BLaER1 (cell line): ENCODE data around the gene SMPD4.
"Not testable (repeated sequence)": the region's sequence is repeated elsewhere in the genome, so short reads cannot be mapped to it uniquely, and the experiment has no call there.

Experiments
- H3K27ac ChIP-seq: shearing (Covaris generic); formaldehyde crosslinking; 2 replicates; pipeline ENCODE4 v1.8.1; 2022
- H3K27me3 ChIP-seq: shearing (Covaris generic); formaldehyde crosslinking; 2 replicates; pipeline ENCODE4 v1.8.1; 2022
- H3K36me3 ChIP-seq: shearing (Covaris generic); formaldehyde crosslinking; 2 replicates; pipeline ENCODE4 v1.8.1; 2022
- H3K4me1 ChIP-seq: shearing (Covaris generic); formaldehyde crosslinking; 2 replicates; pipeline ENCODE4 v1.8.1; 2022
- H3K4me2 ChIP-seq: shearing (Covaris generic); formaldehyde crosslinking; 2 replicates; pipeline ENCODE4 v1.8.1; 2022
- H3K4me3 ChIP-seq: shearing (Covaris generic); formaldehyde crosslinking; 2 replicates; pipeline ENCODE4 v1.8.1; 2022
- H3K9ac ChIP-seq: shearing (Covaris generic); formaldehyde crosslinking; 2 replicates; pipeline ENCODE4 v1.8.1; 2022
- H3K9me3 ChIP-seq: shearing (Covaris generic); formaldehyde crosslinking; 2 replicates; pipeline ENCODE4 v1.8.1; 2022
- H4K20me1 ChIP-seq: shearing (Covaris generic); formaldehyde crosslinking; 2 replicates; pipeline ENCODE4 v1.8.1; 2022

Gene SMPD4

DNA sequence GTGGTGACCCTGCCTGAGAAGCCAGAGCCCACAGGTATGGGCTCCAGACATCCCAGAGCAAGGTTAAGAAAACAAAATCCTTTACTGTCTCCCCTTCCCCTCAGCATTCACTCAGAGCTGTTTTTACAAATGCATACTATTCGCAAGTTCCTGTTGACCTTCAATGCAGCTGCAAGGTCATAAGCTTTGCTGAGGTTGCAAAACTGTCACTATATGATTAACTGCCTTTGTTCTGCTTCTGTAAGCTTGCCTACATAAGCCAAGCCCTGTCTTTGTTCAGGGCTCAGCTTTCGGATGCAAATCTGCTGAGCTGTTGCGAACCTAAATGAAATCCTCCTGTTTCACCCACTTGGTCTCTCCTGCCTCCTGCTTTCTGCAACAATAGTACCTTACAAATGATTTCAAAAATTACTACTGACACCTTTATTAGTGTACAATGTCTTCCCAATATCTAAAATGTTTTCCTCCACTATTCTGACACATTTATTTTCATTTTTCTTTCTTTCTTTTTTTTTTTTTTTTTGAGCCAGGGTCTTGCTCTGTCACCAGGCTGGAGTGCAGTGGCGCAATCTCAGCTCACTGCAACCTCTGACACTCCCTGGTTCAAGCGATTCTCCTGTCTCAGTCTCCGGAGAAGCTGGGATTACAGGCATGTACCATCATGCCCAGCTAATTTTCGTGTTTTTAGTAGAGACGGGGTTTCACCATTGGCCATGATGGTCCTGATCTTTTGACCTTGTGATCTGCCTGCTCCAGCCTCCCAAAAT lies 78.6 kb downstream of the SMPD4 start:
- H3K4me1 ChIP-seq, H3K27me3 ChIP-seq, H3K9me3 ChIP-seq, H3K4me3 ChIP-seq, H3K9ac ChIP-seq, H3K27ac ChIP-seq, H3K36me3 ChIP-seq, H4K20me1 ChIP-seq, H3K4me2 ChIP-seq: not testable (repeated sequence)
